SK-N-SH (cell line): ENCODE data around the gene OPCML.

Experiments
- EZH2phosphoT487 ChIP-seq: fragments of 200-600 bp; sonication (generic); IDR thresholded peaks from 2 replicates; pipeline ENCODE4 v1.6.1; 2017; ENCODE audit warnings: low read depth, mixed run types, mild to moderate bottlenecking, antibody characterized with exemption, moderate library complexity, borderline replicate concordance
- FOXJ3 ChIP-seq: sonication (generic); formaldehyde crosslinking; IDR thresholded peaks from 2 replicates; pipeline ENCODE4 v1.5.1; 2020; ENCODE audit warnings: mild to moderate bottlenecking, missing genetic modification reagents
- POLR2AphosphoS5 ChIP-seq: IDR thresholded peaks from 2 replicates; pipeline ENCODE4 v1.6.1; 2012; ENCODE audit warnings: low read depth, low read length
- RAD21 ChIP-seq: IDR thresholded peaks from 2 replicates; pipeline ENCODE4 v1.6.1; 2012; ENCODE audit warnings: mild to moderate bottlenecking, low read length
- TAF1 ChIP-seq: IDR thresholded peaks from 2 replicates; pipeline ENCODE4 v1.6.1; 2012; ENCODE audit warnings: low read depth, mild to moderate bottlenecking, low read length, moderate library complexity, borderline replicate concordance
- TEAD4 ChIP-seq: IDR thresholded peaks from 2 replicates; pipeline ENCODE4 v1.4.0; 2012; ENCODE audit warnings: mild to moderate bottlenecking, borderline replicate concordance; ENCODE audit not compliant: insufficient read depth
- YY1 ChIP-seq: IDR thresholded peaks from 2 replicates; pipeline ENCODE4 v1.4.0; 2012; ENCODE audit warnings: low read depth, mild to moderate bottlenecking
- TF ChIP-seq, protein P1 (sequence below): fragments of 200-600 bp; sonication (generic); IDR thresholded peaks from 2 replicates; pipeline ENCODE4 v1.6.1; 2017; ENCODE audit warnings: antibody characterized with exemption, mild to moderate bottlenecking, moderate library complexity
- TF ChIP-seq, protein P2 (sequence below): IDR thresholded peaks from 2 replicates; pipeline ENCODE4 v1.6.1; 2012; ENCODE audit warnings: mild to moderate bottlenecking, low read depth, low read length, moderate library complexity
- TF ChIP-seq, protein P3 (sequence below): IDR thresholded peaks from 2 replicates; pipeline ENCODE4; 2012

DNA sequence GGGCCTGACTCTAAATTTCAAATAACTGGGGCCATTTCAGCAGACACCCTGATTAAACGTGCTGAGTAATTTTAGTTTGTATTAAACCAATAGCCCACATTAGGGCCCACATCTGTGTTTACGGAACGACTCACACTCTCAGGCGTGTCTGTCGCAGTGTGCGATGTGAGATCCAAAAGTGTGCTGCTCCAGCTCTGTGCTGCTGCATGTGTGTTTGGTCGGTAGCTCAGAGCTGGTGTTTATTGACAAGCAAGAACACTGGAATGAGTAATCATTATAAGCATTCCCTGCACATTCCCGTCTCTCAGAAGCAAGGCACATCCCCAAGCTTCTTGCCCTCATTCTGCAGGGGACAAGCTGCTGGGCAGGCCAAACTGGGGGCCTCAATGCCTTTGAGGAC lies 7.8 kb downstream of the OPCML start:
- TF ChIP-seq, protein P1, sequence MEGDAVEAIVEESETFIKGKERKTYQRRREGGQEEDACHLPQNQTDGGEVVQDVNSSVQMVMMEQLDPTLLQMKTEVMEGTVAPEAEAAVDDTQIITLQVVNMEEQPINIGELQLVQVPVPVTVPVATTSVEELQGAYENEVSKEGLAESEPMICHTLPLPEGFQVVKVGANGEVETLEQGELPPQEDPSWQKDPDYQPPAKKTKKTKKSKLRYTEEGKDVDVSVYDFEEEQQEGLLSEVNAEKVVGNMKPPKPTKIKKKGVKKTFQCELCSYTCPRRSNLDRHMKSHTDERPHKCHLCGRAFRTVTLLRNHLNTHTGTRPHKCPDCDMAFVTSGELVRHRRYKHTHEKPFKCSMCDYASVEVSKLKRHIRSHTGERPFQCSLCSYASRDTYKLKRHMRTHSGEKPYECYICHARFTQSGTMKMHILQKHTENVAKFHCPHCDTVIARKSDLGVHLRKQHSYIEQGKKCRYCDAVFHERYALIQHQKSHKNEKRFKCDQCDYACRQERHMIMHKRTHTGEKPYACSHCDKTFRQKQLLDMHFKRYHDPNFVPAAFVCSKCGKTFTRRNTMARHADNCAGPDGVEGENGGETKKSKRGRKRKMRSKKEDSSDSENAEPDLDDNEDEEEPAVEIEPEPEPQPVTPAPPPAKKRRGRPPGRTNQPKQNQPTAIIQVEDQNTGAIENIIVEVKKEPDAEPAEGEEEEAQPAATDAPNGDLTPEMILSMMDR: no peak
- TF ChIP-seq, protein P2, sequence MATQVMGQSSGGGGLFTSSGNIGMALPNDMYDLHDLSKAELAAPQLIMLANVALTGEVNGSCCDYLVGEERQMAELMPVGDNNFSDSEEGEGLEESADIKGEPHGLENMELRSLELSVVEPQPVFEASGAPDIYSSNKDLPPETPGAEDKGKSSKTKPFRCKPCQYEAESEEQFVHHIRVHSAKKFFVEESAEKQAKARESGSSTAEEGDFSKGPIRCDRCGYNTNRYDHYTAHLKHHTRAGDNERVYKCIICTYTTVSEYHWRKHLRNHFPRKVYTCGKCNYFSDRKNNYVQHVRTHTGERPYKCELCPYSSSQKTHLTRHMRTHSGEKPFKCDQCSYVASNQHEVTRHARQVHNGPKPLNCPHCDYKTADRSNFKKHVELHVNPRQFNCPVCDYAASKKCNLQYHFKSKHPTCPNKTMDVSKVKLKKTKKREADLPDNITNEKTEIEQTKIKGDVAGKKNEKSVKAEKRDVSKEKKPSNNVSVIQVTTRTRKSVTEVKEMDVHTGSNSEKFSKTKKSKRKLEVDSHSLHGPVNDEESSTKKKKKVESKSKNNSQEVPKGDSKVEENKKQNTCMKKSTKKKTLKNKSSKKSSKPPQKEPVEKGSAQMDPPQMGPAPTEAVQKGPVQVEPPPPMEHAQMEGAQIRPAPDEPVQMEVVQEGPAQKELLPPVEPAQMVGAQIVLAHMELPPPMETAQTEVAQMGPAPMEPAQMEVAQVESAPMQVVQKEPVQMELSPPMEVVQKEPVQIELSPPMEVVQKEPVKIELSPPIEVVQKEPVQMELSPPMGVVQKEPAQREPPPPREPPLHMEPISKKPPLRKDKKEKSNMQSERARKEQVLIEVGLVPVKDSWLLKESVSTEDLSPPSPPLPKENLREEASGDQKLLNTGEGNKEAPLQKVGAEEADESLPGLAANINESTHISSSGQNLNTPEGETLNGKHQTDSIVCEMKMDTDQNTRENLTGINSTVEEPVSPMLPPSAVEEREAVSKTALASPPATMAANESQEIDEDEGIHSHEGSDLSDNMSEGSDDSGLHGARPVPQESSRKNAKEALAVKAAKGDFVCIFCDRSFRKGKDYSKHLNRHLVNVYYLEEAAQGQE: no peak
- TF ChIP-seq TEAD4 (no peak), RAD21 (no peak), EZH2phosphoT487 (no peak), POLR2AphosphoS5 (no peak), FOXJ3 (CRISPR knock-in tag) (no peak), YY1 (no peak), TAF1 (no peak)
- TF ChIP-seq, protein P3, sequence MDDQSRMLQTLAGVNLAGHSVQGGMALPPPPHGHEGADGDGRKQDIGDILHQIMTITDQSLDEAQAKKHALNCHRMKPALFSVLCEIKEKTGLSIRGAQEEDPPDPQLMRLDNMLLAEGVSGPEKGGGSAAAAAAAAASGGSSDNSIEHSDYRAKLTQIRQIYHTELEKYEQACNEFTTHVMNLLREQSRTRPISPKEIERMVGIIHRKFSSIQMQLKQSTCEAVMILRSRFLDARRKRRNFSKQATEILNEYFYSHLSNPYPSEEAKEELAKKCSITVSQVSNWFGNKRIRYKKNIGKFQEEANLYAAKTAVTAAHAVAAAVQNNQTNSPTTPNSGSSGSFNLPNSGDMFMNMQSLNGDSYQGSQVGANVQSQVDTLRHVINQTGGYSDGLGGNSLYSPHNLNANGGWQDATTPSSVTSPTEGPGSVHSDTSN: no peak
